GM21515 (cell line): ENCODE results near the gene TOE1.
"Not testable (repeated sequence)": the region's sequence is repeated elsewhere in the genome, so short reads cannot be mapped to it uniquely, and the experiment has no call there.

Experiments used
- ATAC-seq: cut with Tn5 transposase; IDR thresholded peaks from one replicate; pipeline ENCODE4 v1.9.1; 2021; ENCODE audit not compliant: unreplicated experiment

TOE1 gene

GRCh38 chr1:45339789-45340558 lies at the start of gene TOE1, which contains the start of gene MUTYH:
Gene TOE1, plus strand, starts transcription at chr1:45340170. Its CDS starts 83 bp downstream, at chr1:45340253.
Gene MUTYH, minus strand, starts transcription at chr1:45340440. Its CDS starts 5,935 bp downstream, at chr1:45334505.
- ATAC-seq: peak; percentile 76

- not testable (repeated sequence) for ATAC-seq
Measured at GRCh38 chr1:45291002-45291401, 49.0 kb upstream of the TOE1 start.

GRCh38 chr1:45291716-45292115 lies 48.3 kb upstream of the TOE1 start:
- no peak for ATAC-seq

GRCh38 chr1:45297666-45298356 lies 42.2 kb upstream of the TOE1 start:
- no peak for ATAC-seq

GRCh38 chr1:45299296-45299695 lies 40.7 kb upstream of the TOE1 start:
- ATAC-seq: no peak

- ATAC-seq: no peak
Measured at GRCh38 chr1:45299981-45300668, 39.8 kb upstream of the TOE1 start.

- ATAC-seq: no peak
Measured at GRCh38 chr1:45300669-45300997, 39.3 kb upstream of the TOE1 start.

- ATAC-seq: no peak
Measured at GRCh38 chr1:45302505-45303150, 37.3 kb upstream of the TOE1 start.

- peak; percentile 64 for ATAC-seq
Measured at GRCh38 chr1:45303520-45304310, 36.3 kb upstream of the TOE1 start.

GRCh38 chr1:45304311-45305081 lies 35.5 kb upstream of the TOE1 start:
- peak; percentile 1 for ATAC-seq

GRCh38 chr1:45305231-45305630 lies 34.7 kb upstream of the TOE1 start:
- no peak for ATAC-seq

GRCh38 chr1:45306319-45306718 lies 33.7 kb upstream of the TOE1 start:
- ATAC-seq: no peak

GRCh38 chr1:45306905-45307304 lies 33.1 kb upstream of the TOE1 start:
- no peak for ATAC-seq

- no peak for ATAC-seq
Measured at GRCh38 chr1:45314266-45314665, 25.7 kb upstream of the TOE1 start.

- ATAC-seq: no peak
Measured at GRCh38 chr1:45317166-45317565, 22.8 kb upstream of the TOE1 start.

- no peak for ATAC-seq
Measured at GRCh38 chr1:45319761-45320160, 20.2 kb upstream of the TOE1 start.

GRCh38 chr1:45321444-45321843 lies 18.5 kb upstream of the TOE1 start:
- no peak for ATAC-seq

- ATAC-seq: no peak
Measured at GRCh38 chr1:45322486-45323040, 17.4 kb upstream of the TOE1 start.

GRCh38 chr1:45325851-45326506 lies 14.0 kb upstream of the TOE1 start:
- ATAC-seq: no peak
